A673 (cell line): ENCODE results near the gene COMMD6. TPM values are rescaled to one million over a fixed set of nuclear protein-coding genes. Genes with fewer than 3 reads are reported as not detected.
A peak's percentile ranks its signal among the peaks of the same experiment; 100 is the strongest.

ENCODE experiments used
- BruUV-seq: library from RNA; stranded (reverse); fragments of 400-500 nt; replicated peaks from 2 replicates; lab custom pipeline; 2021; lab: Mats Ljungman, UMichigan
- CTCF ChIA-PET: fragments of 300-600 bp; sonication (Branson Sonifier 250); formaldehyde crosslinking; loops from one replicate; lab custom pipeline; 2022; ENCODE audit warnings: antibody characterized with exemption; lab: Charles Lee
- POLR2A ChIA-PET: fragments of 300-600 bp; sonication (Branson Sonifier 250); formaldehyde crosslinking; loops from one replicate; lab custom pipeline; 2022; ENCODE audit warnings: antibody characterized with exemption; ENCODE audit not compliant: low non-redundant PET; lab: Charles Lee
- DNase-seq: peaks from one replicate; pipeline ENCODE4 v3.0.0-alpha.2; 2015; ENCODE audit warnings: low spot score
- H3K27ac ChIP-seq: fragments of 200-600 bp; sonication (generic); 2 replicates; pipeline ENCODE4 v1.5.1; 2016; ENCODE audit warnings: mixed run types, low read depth, mild to moderate bottlenecking, mixed read lengths, antibody characterized with exemption, low read length; ENCODE audit not compliant: poor library complexity, severe bottlenecking
- H3K27me3 ChIP-seq: fragments of 200-600 bp; sonication (generic); replicated peaks from 2 replicates; pipeline ENCODE4 v1.6.1; 2017; ENCODE audit warnings: mixed run types, low read depth, mild to moderate bottlenecking, mixed read lengths, antibody characterized with exemption, low read length; ENCODE audit not compliant: insufficient read depth, poor library complexity
- H3K36me3 ChIP-seq: fragments of 200-600 bp; sonication (generic); 2 replicates; pipeline ENCODE4 v1.6.1; 2016; ENCODE audit warnings: mixed run types, mild to moderate bottlenecking, mixed read lengths, antibody characterized with exemption, low read length; ENCODE audit not compliant: insufficient read depth, poor library complexity, severe bottlenecking
- H3K4me1 ChIP-seq: fragments of 200-600 bp; sonication (generic); 2 replicates; pipeline ENCODE4 v1.6.1; 2017; ENCODE audit warnings: mixed run types, mild to moderate bottlenecking, mixed read lengths, antibody characterized with exemption, low read length; ENCODE audit not compliant: insufficient read depth, poor library complexity, severe bottlenecking
- H3K4me3 ChIP-seq: fragments of 200-600 bp; sonication (generic); 2 replicates; pipeline ENCODE4 v1.5.1; 2016; ENCODE audit warnings: low read depth, mixed run types, mild to moderate bottlenecking, mixed read lengths, low read length; ENCODE audit not compliant: poor library complexity, severe bottlenecking
- H3K9me3 ChIP-seq: fragments of 200-600 bp; sonication (generic); 2 replicates; pipeline ENCODE4 v1.6.1; 2016; ENCODE audit warnings: mixed run types, low read depth, mild to moderate bottlenecking, mixed read lengths, antibody characterized with exemption, low read length; ENCODE audit not compliant: poor library complexity, severe bottlenecking
- EZH2 ChIP-seq: fragments of 200-600 bp; sonication (generic); IDR thresholded peaks from 2 replicates; pipeline ENCODE4 v1.6.1; 2017; ENCODE audit warnings: borderline replicate concordance, low read depth, mild to moderate bottlenecking, mixed read lengths, antibody characterized with exemption, low read length; ENCODE audit not compliant: poor library complexity, severe bottlenecking
- intact Hi-C: fragments of 100-400 bp; cut with micrococcal nuclease; formaldehyde crosslinking; loops from one replicate; pipeline ENCODE4 v1.10.0; 2022; ENCODE audit not compliant: unreplicated experiment
- total RNA-seq: library from RNA; stranded (reverse); gene quantifications from 2 replicates; pipeline ENCODE4 v1.2.3, GENCODE V29; 2021
- TF ChIP-seq, protein P1 (sequence below): fragments of 300-800, 200-600 bp; sonication (generic); conservative IDR thresholded peaks from 2 replicates; pipeline ENCODE4 v1.5.1; 2017; ENCODE audit warnings: low read depth, mild to moderate bottlenecking, antibody characterized with exemption, low read length, moderate library complexity, mixed read lengths

The COMMD6 gene
- total RNA-seq, 1 experiment from 2014 or later, result 60.4 TPM

GRCh38 chr13:75507027-75508001 lies 30.3 kb downstream of the COMMD6 start:
- intact Hi-C loops, result no loop called here
- Histone ChIP-seq H3K27ac (no peak overlapping the region), H3K36me3 (no peaks in the 10 kb centered on the region), H3K27me3 (no peaks in the 10 kb centered on the region), H3K4me1 (peaks cover 7% of the 10 kb centered on the region), H3K4me3 (no peak overlapping the region), H3K9me3 (no peaks in the 10 kb centered on the region)
- TF ChIP-seq EZH2, result no peak
- TF ChIP-seq, protein P1, sequence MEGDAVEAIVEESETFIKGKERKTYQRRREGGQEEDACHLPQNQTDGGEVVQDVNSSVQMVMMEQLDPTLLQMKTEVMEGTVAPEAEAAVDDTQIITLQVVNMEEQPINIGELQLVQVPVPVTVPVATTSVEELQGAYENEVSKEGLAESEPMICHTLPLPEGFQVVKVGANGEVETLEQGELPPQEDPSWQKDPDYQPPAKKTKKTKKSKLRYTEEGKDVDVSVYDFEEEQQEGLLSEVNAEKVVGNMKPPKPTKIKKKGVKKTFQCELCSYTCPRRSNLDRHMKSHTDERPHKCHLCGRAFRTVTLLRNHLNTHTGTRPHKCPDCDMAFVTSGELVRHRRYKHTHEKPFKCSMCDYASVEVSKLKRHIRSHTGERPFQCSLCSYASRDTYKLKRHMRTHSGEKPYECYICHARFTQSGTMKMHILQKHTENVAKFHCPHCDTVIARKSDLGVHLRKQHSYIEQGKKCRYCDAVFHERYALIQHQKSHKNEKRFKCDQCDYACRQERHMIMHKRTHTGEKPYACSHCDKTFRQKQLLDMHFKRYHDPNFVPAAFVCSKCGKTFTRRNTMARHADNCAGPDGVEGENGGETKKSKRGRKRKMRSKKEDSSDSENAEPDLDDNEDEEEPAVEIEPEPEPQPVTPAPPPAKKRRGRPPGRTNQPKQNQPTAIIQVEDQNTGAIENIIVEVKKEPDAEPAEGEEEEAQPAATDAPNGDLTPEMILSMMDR, result no peak
- ChIA-PET POLR2A (no interaction called here), CTCF (no interaction called here)
- no TSS peak for BruUV-seq
- DNase-seq, result peak; percentile 10

GRCh38 chr13:75506018-75506417 lies 31.6 kb downstream of the COMMD6 start:
- BruUV-seq, result no TSS peak
- POLR2A ChIA-PET, result interaction anchor here (0.5 kb wide), 1 partner anchor 39 kb away, joined by 8 read pairs; no protein-coding TSS in a partner anchor
- intact Hi-C loops, result no loop called here

DNA sequence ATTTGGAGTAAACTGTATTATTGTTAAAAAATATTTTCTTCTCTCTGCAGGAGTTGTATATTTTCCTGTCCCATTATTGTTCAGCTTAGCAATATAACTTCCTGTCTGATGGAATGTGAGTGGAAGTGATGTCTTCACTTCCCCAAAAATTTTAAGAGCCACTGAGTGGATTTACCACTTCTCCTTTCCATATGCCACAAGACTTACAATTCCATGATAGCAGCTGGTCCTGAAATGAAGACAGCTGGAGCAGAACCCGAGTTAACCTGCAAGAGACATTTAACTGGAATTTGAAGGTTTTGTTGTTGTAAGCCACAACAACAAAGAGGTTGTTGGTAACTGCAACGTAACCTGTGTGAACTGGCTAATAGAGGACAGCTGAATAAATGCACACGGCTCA lies 32.3 kb downstream of the COMMD6 start:
- no peak overlapping the region for H3K27ac ChIP-seq
- intact Hi-C loops, result no loop called here
- BruUV-seq, result no TSS peak
- no peak for TF ChIP-seq EZH2
- TF ChIP-seq, protein P1, result no peak
- H3K4me1 ChIP-seq, result peaks cover 7% of the 10 kb centered on the region
- no peak overlapping the region for H3K4me3 ChIP-seq
- no peaks in the 10 kb centered on the region for H3K27me3 ChIP-seq
- no peaks in the 10 kb centered on the region for H3K36me3 ChIP-seq
- ChIA-PET CTCF (no interaction called here), POLR2A (interaction anchor here (0.5 kb wide), 1 partner anchor 40 kb away, joined by 8 read pairs; no protein-coding TSS in a partner anchor)
- no peaks in the 10 kb centered on the region for H3K9me3 ChIP-seq
- DNase-seq, result no peak

More at GRCh38 chr13:75506018-75506417, 31.6 kb downstream of the COMMD6 start:
- Histone ChIP-seq H3K4me1 (peaks cover 7% of the 10 kb centered on the region), H3K4me3 (no peak overlapping the region), H3K9me3 (no peaks in the 10 kb centered on the region), H3K36me3 (no peaks in the 10 kb centered on the region), H3K27ac (no peak overlapping the region), H3K27me3 (no peaks in the 10 kb centered on the region)
- no peak for DNase-seq
- TF ChIP-seq, protein P1, result no peak
- no peak for TF ChIP-seq EZH2
- CTCF ChIA-PET, result no interaction called here
